Calu3 (cell line): Measurements from ENCODE around the gene TMIGD2. TPM values are rescaled to one million over a fixed set of nuclear protein-coding genes. Genes with fewer than 3 reads are reported as not detected.

ENCODE experiments used
- BruUV-seq: library from RNA; stranded (reverse); fragments of 400-500 nt; replicated peaks from 2 replicates; lab custom pipeline; 2021; lab: Mats Ljungman, UMichigan
- CTCF ChIA-PET: fragments of 300-600 bp; sonication (Branson Sonifier 250); formaldehyde crosslinking; loops from one replicate; lab custom pipeline; 2022; ENCODE audit warnings: antibody characterized with exemption; lab: Charles Lee
- DNase-seq: peaks from one replicate; pipeline ENCODE4 v3.0.0; 2022
- H3K27ac Mint-ChIP-seq: one replicate; pipeline ENCODE4 v1.8.0; 2022; ENCODE audit warnings: mixed read lengths; ENCODE audit not compliant: unreplicated experiment
- H3K27me3 Mint-ChIP-seq: one replicate; pipeline ENCODE4 v1.8.0; 2022; ENCODE audit warnings: mixed read lengths; ENCODE audit not compliant: unreplicated experiment
- H3K36me3 Mint-ChIP-seq: one replicate; pipeline ENCODE4 v1.8.0; 2022; ENCODE audit warnings: mild to moderate bottlenecking, moderate library complexity, mixed read lengths; ENCODE audit not compliant: insufficient read depth, unreplicated experiment
- H3K4me1 Mint-ChIP-seq: one replicate; pipeline ENCODE4 v1.8.0; 2022; ENCODE audit warnings: mild to moderate bottlenecking, low read depth, mixed read lengths; ENCODE audit not compliant: unreplicated experiment
- H3K4me3 Mint-ChIP-seq: one replicate; pipeline ENCODE4 v1.8.0; 2022; ENCODE audit warnings: mild to moderate bottlenecking, low read depth, moderate library complexity, mixed read lengths; ENCODE audit not compliant: unreplicated experiment
- H3K9me3 Mint-ChIP-seq: one replicate; pipeline ENCODE4 v1.8.0; 2022; ENCODE audit warnings: low read depth, mixed read lengths; ENCODE audit not compliant: unreplicated experiment
- intact Hi-C: fragments of 100-400 bp; cut with micrococcal nuclease; formaldehyde crosslinking; loops from one replicate; pipeline ENCODE4 v1.10.0; 2022; ENCODE audit not compliant: unreplicated experiment
- total RNA-seq: library from RNA; stranded (reverse); gene quantifications from 2 replicates; pipeline ENCODE4 v1.2.3, GENCODE V29; 2022
- TF ChIP-seq, protein P1 (sequence below): fragments of 200-600 bp; IDR thresholded peaks from one replicate; pipeline ENCODE4 v1.8.0; 2022; ENCODE audit warnings: antibody characterized with exemption; ENCODE audit not compliant: unreplicated experiment

TMIGD2 gene
- total RNA-seq, 1 experiment from 2014 or later, result not detected

DNA sequence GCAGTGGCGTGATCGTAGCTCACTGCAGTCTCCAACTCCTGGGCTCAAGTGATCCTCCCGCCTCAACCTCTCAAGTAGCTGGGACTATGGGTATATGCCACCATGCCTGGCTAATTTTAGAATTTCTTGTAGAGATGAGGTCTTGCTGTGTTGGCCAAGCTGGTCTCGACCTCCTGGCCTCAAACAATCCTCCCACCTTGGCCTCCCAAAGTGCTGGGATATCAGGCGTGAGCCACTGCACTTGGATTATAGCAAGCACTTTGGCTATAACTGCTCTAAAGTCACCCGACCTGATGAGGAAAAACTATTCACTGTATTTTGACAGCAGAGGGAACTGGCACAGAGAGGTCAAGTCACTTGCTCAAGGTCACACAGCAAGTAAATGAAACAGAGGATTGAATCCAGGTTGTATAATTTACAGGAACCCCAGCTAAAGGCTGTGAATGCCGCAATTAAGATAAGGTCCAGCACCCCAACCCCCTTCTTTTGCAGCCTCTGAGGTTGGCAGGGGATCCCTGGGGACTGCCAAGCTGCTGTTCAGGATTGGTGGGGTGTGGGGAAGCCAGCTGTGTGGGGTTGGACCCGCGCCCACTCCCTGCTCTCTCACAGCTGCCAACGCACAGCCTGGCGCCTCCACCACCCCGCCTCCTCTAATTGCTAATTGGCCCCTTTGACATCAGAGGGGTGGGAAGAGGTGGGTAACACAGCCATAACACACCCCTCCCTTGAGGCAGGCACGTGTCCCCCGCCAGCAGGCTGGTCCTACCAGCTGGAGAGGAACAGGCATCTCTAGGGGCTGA lies 6.0 kb downstream of the TMIGD2 start:
- intact Hi-C loops, result no loop called here
- Mint-ChIP-seq H3K36me3 (peaks cover under 1% of the 10 kb centered on the region), H3K27ac (no peak overlapping the region), H3K27me3 (peaks cover 23% of the 10 kb centered on the region), H3K4me3 (no peak overlapping the region), H3K4me1 (no peaks in the 10 kb centered on the region), H3K9me3 (no peaks in the 10 kb centered on the region)
- TF ChIP-seq, protein P1, sequence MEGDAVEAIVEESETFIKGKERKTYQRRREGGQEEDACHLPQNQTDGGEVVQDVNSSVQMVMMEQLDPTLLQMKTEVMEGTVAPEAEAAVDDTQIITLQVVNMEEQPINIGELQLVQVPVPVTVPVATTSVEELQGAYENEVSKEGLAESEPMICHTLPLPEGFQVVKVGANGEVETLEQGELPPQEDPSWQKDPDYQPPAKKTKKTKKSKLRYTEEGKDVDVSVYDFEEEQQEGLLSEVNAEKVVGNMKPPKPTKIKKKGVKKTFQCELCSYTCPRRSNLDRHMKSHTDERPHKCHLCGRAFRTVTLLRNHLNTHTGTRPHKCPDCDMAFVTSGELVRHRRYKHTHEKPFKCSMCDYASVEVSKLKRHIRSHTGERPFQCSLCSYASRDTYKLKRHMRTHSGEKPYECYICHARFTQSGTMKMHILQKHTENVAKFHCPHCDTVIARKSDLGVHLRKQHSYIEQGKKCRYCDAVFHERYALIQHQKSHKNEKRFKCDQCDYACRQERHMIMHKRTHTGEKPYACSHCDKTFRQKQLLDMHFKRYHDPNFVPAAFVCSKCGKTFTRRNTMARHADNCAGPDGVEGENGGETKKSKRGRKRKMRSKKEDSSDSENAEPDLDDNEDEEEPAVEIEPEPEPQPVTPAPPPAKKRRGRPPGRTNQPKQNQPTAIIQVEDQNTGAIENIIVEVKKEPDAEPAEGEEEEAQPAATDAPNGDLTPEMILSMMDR, result no peak
- BruUV-seq, result no TSS peak
- DNase-seq, result no peak
- CTCF ChIA-PET, result no interaction called here

DNA sequence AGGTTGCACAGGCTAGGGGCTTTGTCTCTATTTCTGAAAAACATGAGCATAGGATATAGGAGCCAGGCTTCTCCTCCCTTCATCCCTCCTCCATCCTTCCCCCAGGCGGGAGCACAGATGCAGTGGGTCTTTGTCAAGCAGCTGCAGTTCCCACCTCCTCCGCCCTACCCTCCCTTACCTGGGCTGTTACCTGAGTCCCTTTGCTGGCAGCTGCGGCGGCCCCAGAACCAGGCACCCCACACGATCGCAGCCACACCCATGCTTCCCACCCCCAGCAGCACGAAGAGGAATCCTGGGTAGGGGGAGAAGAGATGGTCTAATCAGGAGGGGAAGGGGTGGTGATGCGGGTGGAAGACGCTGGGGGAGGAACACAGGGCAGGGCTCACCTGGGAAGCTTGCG lies 7.8 kb downstream of the TMIGD2 start:
- Mint-ChIP-seq H3K4me3 (no peak overlapping the region), H3K27me3 (peaks cover 11% of the 10 kb centered on the region), H3K27ac (no peak overlapping the region), H3K36me3 (peaks cover 5% of the 10 kb centered on the region), H3K9me3 (no peaks in the 10 kb centered on the region), H3K4me1 (no peaks in the 10 kb centered on the region)
- no TSS peak for BruUV-seq
- TF ChIP-seq, protein P1, result no peak
- no peak for DNase-seq
- intact Hi-C loops, result no loop called here
- CTCF ChIA-PET, result no interaction called here

DNA sequence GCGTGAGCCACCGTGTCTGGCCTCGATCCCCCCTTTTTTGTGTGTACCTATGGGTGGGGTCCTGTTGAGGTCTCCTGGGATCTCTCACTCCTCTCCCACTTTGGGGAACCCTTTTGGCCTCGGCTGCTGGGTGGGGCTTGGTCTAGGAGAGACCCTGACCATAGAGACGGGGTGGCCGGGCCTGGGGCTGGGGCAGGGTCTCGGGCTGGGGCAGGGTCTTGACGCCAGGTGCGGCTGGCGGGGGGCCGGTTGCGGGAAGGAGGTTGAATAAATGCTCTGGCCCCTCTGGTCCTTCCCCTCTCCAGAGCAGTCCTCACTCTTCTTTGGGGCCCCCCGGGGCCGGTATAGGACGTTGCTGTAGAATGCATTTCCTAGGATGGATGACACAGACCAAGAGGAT lies 9.7 kb downstream of the TMIGD2 start:
- H3K27ac Mint-ChIP-seq, result no peak overlapping the region

DNA sequence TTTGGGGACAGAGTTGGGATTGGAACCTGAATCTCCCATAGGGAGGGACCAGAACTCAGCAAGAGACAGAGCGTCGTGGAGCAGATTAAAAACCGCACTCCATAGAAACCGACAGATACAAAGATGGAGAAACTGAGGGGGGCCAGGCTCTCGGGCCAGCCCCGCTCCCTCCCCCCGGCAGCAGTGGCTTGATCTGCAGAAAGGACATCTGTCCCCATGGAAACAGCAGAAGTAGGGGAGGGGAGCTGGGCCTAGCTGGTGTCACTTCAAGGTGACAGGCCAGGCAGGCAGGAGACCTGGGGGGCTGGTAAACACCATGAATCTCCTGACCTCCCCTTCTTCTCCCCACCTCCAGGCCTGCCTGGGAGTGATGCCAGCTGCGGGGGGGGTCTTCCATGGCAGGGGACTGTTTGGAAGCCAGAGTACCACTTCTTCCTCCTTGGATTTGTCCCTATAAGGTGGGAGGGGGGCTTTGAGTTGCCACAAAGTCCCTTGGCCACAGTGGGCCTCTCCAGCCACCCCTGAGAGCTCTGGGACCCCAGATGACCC lies 10.9 kb downstream of the TMIGD2 start:
- Mint-ChIP-seq H3K27ac (no peak overlapping the region), H3K27me3 (peaks cover 11% of the 10 kb centered on the region), H3K9me3 (no peaks in the 10 kb centered on the region), H3K4me3 (no peak overlapping the region), H3K36me3 (peaks cover 5% of the 10 kb centered on the region), H3K4me1 (no peaks in the 10 kb centered on the region)
- BruUV-seq, result no TSS peak
- intact Hi-C loops, result no loop called here
- CTCF ChIA-PET, result no interaction called here
- TF ChIP-seq, protein P1, result no peak
- no peak for DNase-seq

More for the DNA sequence above, 9.7 kb downstream of the TMIGD2 start:
- TF ChIP-seq, protein P1, result no peak
- intact Hi-C loops, result no loop called here
- Mint-ChIP-seq H3K27me3 (peaks cover 11% of the 10 kb centered on the region), H3K4me1 (no peaks in the 10 kb centered on the region), H3K9me3 (no peaks in the 10 kb centered on the region), H3K36me3 (peaks cover 5% of the 10 kb centered on the region), H3K4me3 (no peak overlapping the region)
- no TSS peak for BruUV-seq
- CTCF ChIA-PET, result no interaction called here
- no peak for DNase-seq
